ENCODE results near the gene GJB5. TPM values are rescaled to one million over a fixed set of nuclear protein-coding genes. Genes with fewer than 3 reads are reported as not detected.

Gene GJB5
- total and polyA plus RNA-seq, 9 of the 15 experiments (the other 6 are each of a cell fraction or from before 2014, with no cell fraction given) = 0.04 TPM; not detected in 8

GRCh38 chr1:34800214-34800613, 45.4 kb downstream of the GJB5 start:
- Histone ChIP-seq H3K27me3 (ENCODE audit: control insufficient read depth in 2 of 2, insufficient read depth in 2 of 2, low read length in 2 of 2) (peaks cover 16 to 38% of the 10 kb centered on the region in 2 experiments), H3K79me2 (ENCODE audit: control insufficient read depth, insufficient read depth, low read length) (no peaks in the 10 kb centered on the region), H4K20me1 (replicated peaks; ENCODE audit: control insufficient read depth, insufficient read depth, low read length) (no peaks in the 10 kb centered on the region; the same call in 1 of the 2 replicates), H3K4me3 (no peak overlapping the region), H3K4me1 (replicated peaks in 1 of 2; ENCODE audit: control insufficient read depth in 2 of 2, insufficient read depth in 2 of 2, low read length in 2 of 2) (no peaks in the 10 kb centered on the region), H3K9me1 (ENCODE audit: control insufficient read depth, insufficient read depth, low read length) (no peaks in the 10 kb centered on the region), H3K27ac (ENCODE audit: extremely low read depth, low read depth, low read length) (no peak overlapping the region), H2AFZ (ENCODE audit: low read depth, low read length) (no peak overlapping the region), H3K4me2 (ENCODE audit: insufficient read depth, low read length) (no peak overlapping the region), H3K9ac (ENCODE audit: insufficient read depth in 1 of 2, low read depth in 2 of 2, low read length in 2 of 2) (no peak overlapping the region), H3K9me3 (replicated peaks; ENCODE audit: control insufficient read depth, insufficient read depth, low read depth, low read length) (no peaks in the 10 kb centered on the region; the same call in 1 of the 2 replicates), H3K36me3 (ENCODE audit: control insufficient read depth, insufficient read depth, low read length) (no peaks in the 10 kb centered on the region)
- in situ Hi-C loops (cut with MboI) (no loop called here), intact Hi-C loops (cut with micrococcal nuclease) (no loop called here)
- DNase-seq (ENCODE audit: extremely low read depth in 1 of 4, low spot score in 3 of 4) (peak in 1 of 4 experiments; percentile 6), ATAC-seq (no peak), FAIRE-seq (no peak)
- no TSS peak for BruUV-seq (replicated peaks)
- CTCF ChIA-PET (ENCODE audit: low intra/inter-chr PET ratio) = interaction anchor here (0.7 kb wide), 1 partner anchor 693 kb away, joined by 3 read pairs; no protein-coding TSS in a partner anchor
- POLR2A ChIA-PET = interaction anchor here (0.6 kb wide), 1 partner anchor 44 kb away, joined by 3 read pairs; no protein-coding TSS in a partner anchor
- WGBS (ENCODE audit: insufficient coverage, low coverage, missing lambda C conversion rate) = 6% methylated on average over 6 of the region's 6 CpGs
- TF ChIP-seq FOSL1 (tag; conservative IDR thresholded peaks at IDR 0.05) (peak; percentile 89), RBFOX2 (IDR thresholded peaks at IDR 0.05; ENCODE audit: low read depth, low read length) (no peak), GTF2F1 (IDR thresholded peaks at IDR 0.05; ENCODE audit: low read depth, low read length) (no peak), ZNF740 (CRISPR knock-in tag; IDR thresholded peaks at IDR 0.05) (no peak), ZNF740 (tag; IDR thresholded peaks at IDR 0.05) (no peak), ZNF23 (CRISPR knock-in tag; IDR thresholded peaks at IDR 0.05) (no peak), NFE2 (IDR thresholded peaks at IDR 0.05; ENCODE audit: low read depth) (no peak), ZBTB1 (CRISPR knock-in tag; IDR thresholded peaks at IDR 0.05; ENCODE audit: borderline replicate concordance, low read depth) (no peak), RFX1 (IDR thresholded peaks at IDR 0.05) (no peak), PRPF4 (IDR thresholded peaks at IDR 0.05; ENCODE audit: insufficient read depth, low read depth, low read length, poor library complexity, severe bottlenecking) (no peak), MGA (IDR thresholded peaks at IDR 0.05) (no peak)

Measured in K562 (cell line).